ENCODE measurements around the gene MGAT4D.

- no peak for TF ChIP-seq CTCF (IDR thresholded peaks at IDR 0.05; ENCODE audit: low read depth, low read length)
- no peak for TF ChIP-seq POLR2A (IDR thresholded peaks at IDR 0.05; ENCODE audit: extremely low read depth, insufficient read length)
- no peak for TF ChIP-seq MAX (IDR thresholded peaks at IDR 0.05; ENCODE audit: low read depth, low read length)
- TF ChIP-seq MYC (IDR thresholded peaks at IDR 0.05; ENCODE audit: low read depth, low read length), result no peak
Measured at GRCh38 chr4:140523370-140523856, 25.3 kb upstream of the MGAT4D start.

All from NB4 (cell line).